A549 (cell line): ENCODE results near the gene PLA2G4B.

Source experiments
- CHD4 ChIP-seq: fragments of 200-600 bp; sonication (generic); IDR thresholded peaks from 2 replicates; pipeline ENCODE4 v1.6.1; 2016; ENCODE audit warnings: antibody characterized with exemption, mild to moderate bottlenecking, borderline replicate concordance
- CTCF ChIP-seq: fragments of >200 bp; sonication (Bioruptor Twin); formaldehyde crosslinking; IDR thresholded peaks from 3 replicates; pipeline ENCODE4 v1.5.1; 2016
- EP300 ChIP-seq, 2 experiments: fragments of >200 bp; sonication (Bioruptor Twin); formaldehyde crosslinking; IDR thresholded peaks; 2 replicates in 1 of 2; 3 replicates in 1 of 2; pipeline ENCODE4 v1.6.1; 2016 to 2017
- GATA3 ChIP-seq: IDR thresholded peaks from 2 replicates; pipeline ENCODE4 v1.6.1; 2012; ENCODE audit warnings: borderline replicate concordance
- JUN ChIP-seq, 2 experiments: fragments of >200 bp; sonication (Bioruptor Twin); formaldehyde crosslinking; IDR thresholded peaks; 2 replicates in 1 of 2; 3 replicates in 1 of 2; pipeline ENCODE4 v1.6.1; 2016 to 2017
- MAFK ChIP-seq: fragments of 450-650 bp; IDR thresholded peaks from 2 replicates; pipeline ENCODE4 v1.6.1; 2014; ENCODE audit not compliant: partially characterized antibody
- MAX ChIP-seq: IDR thresholded peaks from 2 replicates; pipeline ENCODE4 v1.6.1; 2012
- POLR2A ChIP-seq: IDR thresholded peaks from 2 replicates; pipeline ENCODE4 v1.6.1; 2012; ENCODE audit warnings: mild to moderate bottlenecking, low read length
- RCOR1 ChIP-seq: fragments of 150-350 bp; IDR thresholded peaks from 2 replicates; pipeline ENCODE4 v1.6.1; 2014; ENCODE audit warnings: antibody characterized with exemption, low read length, low read depth
- RFX5 ChIP-seq: fragments of 450-650 bp; IDR thresholded peaks from 2 replicates; pipeline ENCODE4 v1.7.1; 2014; ENCODE audit warnings: antibody characterized with exemption, mild to moderate bottlenecking, moderate library complexity
- TP53 ChIP-seq: fragments of 250-450 bp; sonication (Bioruptor Pico); IDR thresholded peaks from 2 replicates; pipeline ENCODE4 v1.5.0; 2021; ENCODE audit warnings: mild to moderate bottlenecking, moderate library complexity
- ZSCAN20 ChIP-seq: fragments of 250-450 bp; sonication (Bioruptor Pico); IDR thresholded peaks from 2 replicates; pipeline ENCODE4 v1.8.0; 2022; ENCODE audit warnings: mild to moderate bottlenecking, moderate library complexity
- TF ChIP-seq, protein P1 (sequence below): fragments of 200-600 bp; sonication (generic); IDR thresholded peaks from 2 replicates; pipeline ENCODE4 v1.6.1; 2016; ENCODE audit warnings: antibody characterized with exemption, mild to moderate bottlenecking, moderate library complexity
- TF ChIP-seq, protein P2 (sequence below): fragments of 150-350 bp; IDR thresholded peaks from 2 replicates; pipeline ENCODE4 v1.6.1; 2014; ENCODE audit warnings: low read depth, mild to moderate bottlenecking, low read length

GRCh38 chr15:41823502-41823901 is 15.1 kb upstream of the PLA2G4B start:
- TF ChIP-seq MAFK = no peak
- TF ChIP-seq JUN (IDR thresholded peaks at IDR 0.05) = no peak
- no peak for TF ChIP-seq TP53 (CRISPR knock-in tag)
- TF ChIP-seq RFX5 = no peak
- no peak for TF ChIP-seq EP300 (IDR thresholded peaks at IDR 0.05)
- no peak for TF ChIP-seq ZSCAN20
- no peak for TF ChIP-seq CTCF
- TF ChIP-seq MAX = no peak
- TF ChIP-seq, protein P1, sequence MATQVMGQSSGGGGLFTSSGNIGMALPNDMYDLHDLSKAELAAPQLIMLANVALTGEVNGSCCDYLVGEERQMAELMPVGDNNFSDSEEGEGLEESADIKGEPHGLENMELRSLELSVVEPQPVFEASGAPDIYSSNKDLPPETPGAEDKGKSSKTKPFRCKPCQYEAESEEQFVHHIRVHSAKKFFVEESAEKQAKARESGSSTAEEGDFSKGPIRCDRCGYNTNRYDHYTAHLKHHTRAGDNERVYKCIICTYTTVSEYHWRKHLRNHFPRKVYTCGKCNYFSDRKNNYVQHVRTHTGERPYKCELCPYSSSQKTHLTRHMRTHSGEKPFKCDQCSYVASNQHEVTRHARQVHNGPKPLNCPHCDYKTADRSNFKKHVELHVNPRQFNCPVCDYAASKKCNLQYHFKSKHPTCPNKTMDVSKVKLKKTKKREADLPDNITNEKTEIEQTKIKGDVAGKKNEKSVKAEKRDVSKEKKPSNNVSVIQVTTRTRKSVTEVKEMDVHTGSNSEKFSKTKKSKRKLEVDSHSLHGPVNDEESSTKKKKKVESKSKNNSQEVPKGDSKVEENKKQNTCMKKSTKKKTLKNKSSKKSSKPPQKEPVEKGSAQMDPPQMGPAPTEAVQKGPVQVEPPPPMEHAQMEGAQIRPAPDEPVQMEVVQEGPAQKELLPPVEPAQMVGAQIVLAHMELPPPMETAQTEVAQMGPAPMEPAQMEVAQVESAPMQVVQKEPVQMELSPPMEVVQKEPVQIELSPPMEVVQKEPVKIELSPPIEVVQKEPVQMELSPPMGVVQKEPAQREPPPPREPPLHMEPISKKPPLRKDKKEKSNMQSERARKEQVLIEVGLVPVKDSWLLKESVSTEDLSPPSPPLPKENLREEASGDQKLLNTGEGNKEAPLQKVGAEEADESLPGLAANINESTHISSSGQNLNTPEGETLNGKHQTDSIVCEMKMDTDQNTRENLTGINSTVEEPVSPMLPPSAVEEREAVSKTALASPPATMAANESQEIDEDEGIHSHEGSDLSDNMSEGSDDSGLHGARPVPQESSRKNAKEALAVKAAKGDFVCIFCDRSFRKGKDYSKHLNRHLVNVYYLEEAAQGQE = no peak
- TF ChIP-seq, protein P2, sequence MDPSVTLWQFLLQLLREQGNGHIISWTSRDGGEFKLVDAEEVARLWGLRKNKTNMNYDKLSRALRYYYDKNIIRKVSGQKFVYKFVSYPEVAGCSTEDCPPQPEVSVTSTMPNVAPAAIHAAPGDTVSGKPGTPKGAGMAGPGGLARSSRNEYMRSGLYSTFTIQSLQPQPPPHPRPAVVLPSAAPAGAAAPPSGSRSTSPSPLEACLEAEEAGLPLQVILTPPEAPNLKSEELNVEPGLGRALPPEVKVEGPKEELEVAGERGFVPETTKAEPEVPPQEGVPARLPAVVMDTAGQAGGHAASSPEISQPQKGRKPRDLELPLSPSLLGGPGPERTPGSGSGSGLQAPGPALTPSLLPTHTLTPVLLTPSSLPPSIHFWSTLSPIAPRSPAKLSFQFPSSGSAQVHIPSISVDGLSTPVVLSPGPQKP = no peak
- TF ChIP-seq GATA3 = no peak
- TF ChIP-seq CHD4 = no peak
- no peak for TF ChIP-seq RCOR1
- no peak for TF ChIP-seq POLR2A
